GM12878 (cell line): Measurements from ENCODE around the gene PRDM1. TPM values are rescaled to one million over a fixed set of nuclear protein-coding genes. Genes with fewer than 3 reads are reported as not detected.
A peak's percentile ranks its signal among the peaks of the same experiment; 100 is the strongest.

Experiments
- ATAC-seq: fragments of 200-7000 bp; cut with Tn5 transposase; 3 replicates; pipeline ENCODE4 v1.9.1; 2020; ENCODE audit warnings: mild to moderate bottlenecking, moderate library complexity
- BruUV-seq: library from RNA; stranded (reverse); fragments of 400-500 nt; replicated peaks from 2 replicates; lab custom pipeline; 2021; lab: Mats Ljungman, UMichigan
- CTCF ChIA-PET: fragments of 300-600 bp; sonication (Branson Sonifier 250); formaldehyde crosslinking; extraction: SDS; loops from one replicate; lab custom pipeline; 2021; ENCODE audit warnings: inconsistent platforms; lab: Yijun Ruan, JAX
- POLR2A ChIA-PET: fragments of 350-600 bp; formaldehyde crosslinking; extraction: SDS; loops from one replicate; lab custom pipeline; 2021; ENCODE audit warnings: inconsistent platforms; lab: Charles Lee
- RAD21 ChIA-PET: fragments of 300-600 bp; sonication (Branson Sonifier 250); formaldehyde crosslinking; loops from one replicate; lab custom pipeline; 2023; ENCODE audit warnings: antibody characterized with exemption; ENCODE audit not compliant: unreplicated experiment; lab: Charles Lee
- SMC1A ChIA-PET: fragments of 300-600 bp; sonication (Branson Sonifier 250); formaldehyde crosslinking; loops from one replicate; lab custom pipeline; 2023; ENCODE audit not compliant: unreplicated experiment, uncharacterized antibody; lab: Charles Lee
- DNase-seq: peaks from one replicate; pipeline ENCODE4 v3.0.0-alpha.2; 2011; ENCODE audit warnings: low read depth, low spot score
- FAIRE-seq: peaks from 3 replicates; lab custom pipeline; 2011; peaks lifted over from hg19 to GRCh38; lab: Jason Lieb, UNC
- H2AFZ ChIP-seq: 2 replicates; pipeline ENCODE4 v1.6.0; 2011; ENCODE audit warnings: low read depth, low read length, control low read depth; ENCODE audit not compliant: control insufficient read depth
- H3K27ac ChIP-seq: 2 replicates; pipeline ENCODE4 v1.5.1; 2011; ENCODE audit warnings: control low read depth; ENCODE audit not compliant: control insufficient read depth, insufficient read depth
- H3K27me3 ChIP-seq, 2 experiments: replicated peaks in 1 of 2; 2 replicates each; pipeline versions ENCODE4 v1.6.0 to v1.6.1; 2011; ENCODE audit warnings: low read length in 1 of 2; ENCODE audit not compliant: control insufficient read depth in 2 of 2, insufficient read depth in 2 of 2
- H3K36me3 ChIP-seq, 2 experiments: 2 replicates each; pipeline ENCODE4 v1.5.1; 2011; ENCODE audit warnings: low read length in 1 of 2; ENCODE audit not compliant: control insufficient read depth in 2 of 2, insufficient read depth in 2 of 2
- H3K4me1 ChIP-seq: 2 replicates; pipeline ENCODE4 v1.6.1; 2011; ENCODE audit warnings: mild to moderate bottlenecking, low read length, moderate library complexity, mixed read lengths; ENCODE audit not compliant: control insufficient read depth, insufficient read depth
- H3K4me2 ChIP-seq: 2 replicates; pipeline ENCODE4 v1.6.0; 2011; ENCODE audit warnings: control low read depth; ENCODE audit not compliant: control insufficient read depth, insufficient read depth
- H3K4me3 ChIP-seq: fragments of 200-600 bp; sonication (generic); 2 replicates; pipeline ENCODE4 v1.5.1; 2016
- H3K79me2 ChIP-seq: 2 replicates; pipeline ENCODE4 v1.6.0; 2011; ENCODE audit warnings: low read length; ENCODE audit not compliant: control insufficient read depth, insufficient read depth
- H3K9ac ChIP-seq: 2 replicates; pipeline ENCODE4 v1.8.0; 2011; ENCODE audit warnings: low read length, control low read depth, mixed read lengths; ENCODE audit not compliant: control insufficient read depth, insufficient read depth
- H3K9me3 ChIP-seq: replicated peaks from 3 replicates; pipeline ENCODE4 v1.5.1; 2011; ENCODE audit warnings: mild to moderate bottlenecking, low read length; ENCODE audit not compliant: control insufficient read depth, insufficient read depth
- H4K20me1 ChIP-seq: 2 replicates; pipeline ENCODE4 v1.6.0; 2011; ENCODE audit not compliant: control insufficient read depth, insufficient read depth
- CBX5 ChIP-seq: sonication (generic); IDR thresholded peaks from 2 replicates; pipeline ENCODE4 v1.6.1; 2016; ENCODE audit warnings: low read depth, moderate library complexity, mild to moderate bottlenecking, inconsistent platforms
- HDGF ChIP-seq: fragments of 450-650 bp; IDR thresholded peaks from 2 replicates; pipeline ENCODE4 v1.6.1; 2016; ENCODE audit warnings: antibody characterized with exemption
- IKZF1 ChIP-seq: fragments of 450-650 bp; conservative IDR thresholded peaks from 2 replicates; pipeline ENCODE4 v1.6.1; 2017; ENCODE audit warnings: antibody characterized with exemption, mild to moderate bottlenecking
- IKZF2 ChIP-seq, 2 experiments: fragments of 450-650 bp; IDR thresholded peaks; 2 replicates each; pipeline ENCODE4 v1.6.1; 2017; ENCODE audit warnings: mild to moderate bottlenecking in 2 of 2, moderate library complexity in 2 of 2
- MYB ChIP-seq: fragments of 150-350 bp; IDR thresholded peaks from 2 replicates; pipeline ENCODE4 v1.6.1; 2014; ENCODE audit warnings: mild to moderate bottlenecking, low read depth, low read length, borderline replicate concordance
- NR2F1 ChIP-seq: fragments of 450-650 bp; conservative IDR thresholded peaks from 2 replicates; pipeline ENCODE4 v1.6.1; 2017; ENCODE audit warnings: mild to moderate bottlenecking
- PKNOX1 ChIP-seq: fragments of 450-650 bp; IDR thresholded peaks from 2 replicates; pipeline ENCODE4 v1.6.1; 2016; ENCODE audit warnings: mild to moderate bottlenecking
- RFX5 ChIP-seq: IDR thresholded peaks from 2 replicates; pipeline ENCODE4 v1.6.1; 2011; ENCODE audit warnings: low read depth, low read length, improper control_type of control experiment
- SP1 ChIP-seq: IDR thresholded peaks from one replicate; pipeline ENCODE4 v1.6.1; 2011; ENCODE audit warnings: low read depth, low read length
- ZBTB33 ChIP-seq: fragments of 450-650 bp; IDR thresholded peaks from 2 replicates; pipeline ENCODE4 v1.6.1; 2017; ENCODE audit warnings: mild to moderate bottlenecking
- ZNF217 ChIP-seq: fragments of 450-650 bp; IDR thresholded peaks from 2 replicates; pipeline ENCODE4 v1.6.1; 2017; ENCODE audit warnings: antibody characterized with exemption, mild to moderate bottlenecking
- ZZZ3 ChIP-seq: IDR thresholded peaks from 2 replicates; pipeline ENCODE4 v1.6.1; 2011; ENCODE audit warnings: low read depth; ENCODE audit not compliant: control insufficient read depth, insufficient read length
- WGBS: methylation state at CpG from one replicate; pipeline ENCODE4 v1.1.6; 2016; ENCODE audit warnings: low lambda C conversion rate; ENCODE audit not compliant: insufficient replicate concordance, insufficient coverage; ENCODE audit errors: missing lambda C conversion rate; 5-methylcytosine and 5-hydroxymethylcytosine counted together
- in situ Hi-C: fragments of 300-500 bp; cut with MboI; formaldehyde crosslinking; loops from 9 replicates; pipeline ENCODE4 v1.14.3; 2018; ENCODE audit warnings: mixed read lengths
- intact Hi-C: fragments of 100-400 bp; cut with micrococcal nuclease; formaldehyde crosslinking; loops from one replicate; pipeline ENCODE4 v1.14.2; 2022; ENCODE audit not compliant: unreplicated experiment
- polyA plus RNA-seq, 11 experiments: library from polyadenylated mRNA; depleted of rRNA in 4 of 11; unstranded in 6 of 11; stranded (reverse) in 5 of 11; fragments of >200 nt; fragmentation: Nextera tagmentation in 4 of 11; fragmentation: Illumina TruSeq in 1 of 11; extraction: Ambion mirVana in 4 of 11; extraction: Trizol in 1 of 11; gene quantifications; 1 replicate in 1 of 11; 2 replicates in 10 of 11; pipeline versions ENCODE4 v1.2.1 to v1.2.3, GENCODE V29; 2011 to 2016; ENCODE audit warnings: inconsistent platforms in 2 of 11, missing spikeins in 2 of 11, low read depth in 1 of 11
- total RNA-seq, 4 experiments: library from RNA; depleted of rRNA in 3 of 4; stranded (reverse); fragments of >200 nt in 3 of 4; fragmentation: Illumina TruSeq in 1 of 4; extraction: Trizol in 1 of 4; gene quantifications; 2 replicates each; pipeline versions ENCODE4 v1.2.1 to v1.2.3, GENCODE V29; 2013 to 2021
- TF ChIP-seq, protein P1 (sequence below): fragments of 450-650 bp; IDR thresholded peaks from 2 replicates; pipeline ENCODE4 v1.6.1; 2017; ENCODE audit warnings: borderline replicate concordance

The PRDM1 gene
- total and polyA plus RNA-seq, 10 of the 15 experiments (the other 5 are each of a cell fraction or from before 2014, with no cell fraction given), result 1.9 to 15.8 (median 4.1) TPM

- no peak for TF ChIP-seq IKZF1
- no peak for TF ChIP-seq MYB
Observed at GRCh38 chr6:106104476-106104875, 18.3 kb downstream of the PRDM1 start (continued).

DNA sequence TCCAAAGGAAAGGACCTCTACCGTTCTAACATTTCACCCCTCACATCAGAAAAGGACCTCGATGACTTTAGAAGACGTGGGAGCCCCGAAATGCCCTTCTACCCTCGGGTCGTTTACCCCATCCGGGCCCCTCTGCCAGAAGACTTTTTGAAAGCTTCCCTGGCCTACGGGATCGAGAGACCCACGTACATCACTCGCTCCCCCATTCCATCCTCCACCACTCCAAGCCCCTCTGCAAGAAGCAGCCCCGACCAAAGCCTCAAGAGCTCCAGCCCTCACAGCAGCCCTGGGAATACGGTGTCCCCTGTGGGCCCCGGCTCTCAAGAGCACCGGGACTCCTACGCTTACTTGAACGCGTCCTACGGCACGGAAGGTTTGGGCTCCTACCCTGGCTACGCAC is 18.8 kb downstream of the PRDM1 start:
- Histone ChIP-seq H3K27ac (no peak overlapping the region), H3K4me2 (peak overlapping the region; percentile 44; the same call in 1 of the 2 replicates), H4K20me1 (peaks cover 5% of the 10 kb centered on the region), H3K36me3 (peaks cover 5 to 30% of the 10 kb centered on the region in 2 experiments), H3K9me3 (no peaks in the 10 kb centered on the region; the same call in 2 of the 3 replicates), H3K4me1 (peaks cover 43% of the 10 kb centered on the region), H3K79me2 (peaks cover 21% of the 10 kb centered on the region), H3K4me3 (no peak overlapping the region), H3K9ac (no peak overlapping the region), H2AFZ (no peak overlapping the region), H3K27me3 (no peaks in the 10 kb centered on the region; a peak in 1 of 4 replicates)
- no TSS peak for BruUV-seq
- ChIA-PET RAD21 (interaction anchor here (1.0 kb wide), 1 partner anchor 118 kb away, joined by 3 read pairs; no protein-coding TSS in a partner anchor), POLR2A (no interaction called here), SMC1A (interaction anchor here (1.5 to 3.4 kb wide), 3 partner anchors 15 to 118 kb away, joined by 5 to 15 read pairs (median 7); no protein-coding TSS in a partner anchor), CTCF (interaction anchor here (2.0 kb wide), 1 partner anchor 118 kb away, joined by 7 read pairs; no protein-coding TSS in a partner anchor)
- no peak for ATAC-seq
- intact Hi-C loops (loop anchor here (5.0 kb wide), 1 partner anchor 458 kb away; no protein-coding TSS in a partner anchor), in situ Hi-C loops (loop anchor here (10.0 kb wide), 1 partner anchor 60 kb away; no protein-coding TSS in a partner anchor)
- 89% methylated on average over 21 of the region's 21 CpGs for WGBS
- DNase-seq, result no peak
- TF ChIP-seq NR2F1 (no peak), ZBTB33 (no peak), ZNF217 (no peak), RFX5 (no peak), ZZZ3 (no peak), SP1 (no peak), PKNOX1 (no peak), CBX5 (no peak), HDGF (no peak), IKZF2 (IDR thresholded peaks at IDR 0.05) (no peak)
- TF ChIP-seq, protein P1, sequence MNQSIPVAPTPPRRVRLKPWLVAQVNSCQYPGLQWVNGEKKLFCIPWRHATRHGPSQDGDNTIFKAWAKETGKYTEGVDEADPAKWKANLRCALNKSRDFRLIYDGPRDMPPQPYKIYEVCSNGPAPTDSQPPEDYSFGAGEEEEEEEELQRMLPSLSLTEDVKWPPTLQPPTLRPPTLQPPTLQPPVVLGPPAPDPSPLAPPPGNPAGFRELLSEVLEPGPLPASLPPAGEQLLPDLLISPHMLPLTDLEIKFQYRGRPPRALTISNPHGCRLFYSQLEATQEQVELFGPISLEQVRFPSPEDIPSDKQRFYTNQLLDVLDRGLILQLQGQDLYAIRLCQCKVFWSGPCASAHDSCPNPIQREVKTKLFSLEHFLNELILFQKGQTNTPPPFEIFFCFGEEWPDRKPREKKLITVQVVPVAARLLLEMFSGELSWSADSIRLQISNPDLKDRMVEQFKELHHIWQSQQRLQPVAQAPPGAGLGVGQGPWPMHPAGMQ, result no peak
- FAIRE-seq, result no peak
